GM23338 (cell line): ENCODE measurements around the gene KCTD10. TPM values are rescaled to one million over a fixed set of nuclear protein-coding genes. Genes with fewer than 3 reads are reported as not detected.

Source experiments
- ATAC-seq: fragments of 200-7000 bp; cut with Tn5 transposase; 3 replicates; pipeline ENCODE4 v1.9.1; 2020
- DNase-seq: peaks from one replicate; pipeline ENCODE4 v3.0.0-alpha.2; 2015; ENCODE audit warnings: low spot score
- H2AFZ ChIP-seq: fragments of 200-600 bp; sonication (generic); 2 replicates; pipeline ENCODE4 v1.8.0; 2016; ENCODE audit warnings: antibody characterized with exemption, mild to moderate bottlenecking, moderate library complexity
- H3F3A ChIP-seq: fragments of 200-600 bp; sonication (generic); replicated peaks from 2 replicates; pipeline ENCODE4 v1.8.0; 2017; ENCODE audit warnings: antibody characterized with exemption, mixed run types, low read depth
- H3K27ac ChIP-seq: fragments of 200-600 bp; sonication (generic); 2 replicates; pipeline ENCODE4 v1.6.1; 2016; ENCODE audit warnings: low read depth
- H3K27me3 ChIP-seq: fragments of 200-600 bp; sonication (generic); 2 replicates; pipeline ENCODE4 v1.8.0; 2016; ENCODE audit warnings: mild to moderate bottlenecking, mixed run types, moderate library complexity; ENCODE audit not compliant: insufficient read depth
- H3K36me3 ChIP-seq: fragments of 200-600 bp; sonication (generic); 2 replicates; pipeline ENCODE4 v1.8.0; 2016; ENCODE audit warnings: mild to moderate bottlenecking; ENCODE audit not compliant: insufficient read depth
- H3K4me1 ChIP-seq: fragments of 200-600 bp; sonication (generic); 2 replicates; pipeline ENCODE4 v1.8.0; 2016; ENCODE audit warnings: mild to moderate bottlenecking, moderate library complexity; ENCODE audit not compliant: insufficient read depth
- H3K4me2 ChIP-seq: fragments of 200-600 bp; sonication (generic); 2 replicates; pipeline ENCODE4 v1.7.1; 2017; ENCODE audit warnings: mixed run types
- H3K4me3 ChIP-seq: fragments of 200-600 bp; sonication (generic); 2 replicates; pipeline ENCODE4 v1.6.1; 2016; ENCODE audit warnings: mixed run types
- H3K79me2 ChIP-seq: fragments of 200-600 bp; sonication (generic); replicated peaks from 2 replicates; pipeline ENCODE4 v1.8.0; 2017; ENCODE audit warnings: mild to moderate bottlenecking; ENCODE audit not compliant: insufficient read depth
- H3K9me2 ChIP-seq: fragments of 200-600 bp; sonication (generic); 2 replicates; pipeline ENCODE4 v1.8.0; 2017; ENCODE audit not compliant: insufficient read depth
- H4K20me1 ChIP-seq: fragments of 200-600 bp; sonication (generic); replicated peaks from 2 replicates; pipeline ENCODE4 v1.8.0; 2017; ENCODE audit warnings: mild to moderate bottlenecking; ENCODE audit not compliant: insufficient read depth
- H3K27ac Mint-ChIP-seq: 2 replicates; pipeline ENCODE4 v1.8.0; 2020; ENCODE audit warnings: inconsistent platforms, mild to moderate bottlenecking, moderate library complexity, mixed read lengths
- H3K27me3 Mint-ChIP-seq: 3 replicates; pipeline ENCODE4 v1.8.0; 2022; ENCODE audit warnings: low read depth, mild to moderate bottlenecking, moderate library complexity, mixed read lengths, inconsistent platforms; ENCODE audit not compliant: insufficient read depth, poor library complexity
- H3K36me3 Mint-ChIP-seq: 3 replicates; pipeline ENCODE4 v1.8.0; 2021; ENCODE audit warnings: low read depth, mild to moderate bottlenecking, inconsistent platforms, moderate library complexity, mixed read lengths
- H3K4me1 Mint-ChIP-seq: 3 replicates; pipeline ENCODE4 v1.8.0; 2020; ENCODE audit warnings: mild to moderate bottlenecking, inconsistent platforms, mixed read lengths
- H3K4me3 Mint-ChIP-seq: 3 replicates; pipeline ENCODE4 v1.8.0; 2021; ENCODE audit warnings: moderate library complexity, mild to moderate bottlenecking, inconsistent platforms, mixed read lengths
- H3K9me3 Mint-ChIP-seq: 3 replicates; pipeline ENCODE4 v1.8.0; 2020; ENCODE audit warnings: moderate library complexity, mild to moderate bottlenecking, inconsistent platforms, mixed read lengths
- CREB1 ChIP-seq: fragments of 250-450 bp; sonication (Bioruptor Pico); IDR thresholded peaks from 2 replicates; pipeline ENCODE4 v1.5.0; 2020; ENCODE audit warnings: low read depth, mild to moderate bottlenecking, moderate library complexity
- EZH2 ChIP-seq: fragments of 200-600 bp; sonication (generic); IDR thresholded peaks from one replicate; pipeline ENCODE4 v1.8.0; 2017; ENCODE audit warnings: antibody characterized with exemption, mild to moderate bottlenecking, low read depth; ENCODE audit not compliant: unreplicated experiment
- EZH2phosphoT487 ChIP-seq: fragments of 200-600 bp; sonication (generic); IDR thresholded peaks from one replicate; pipeline ENCODE4 v1.8.1; 2018; ENCODE audit warnings: antibody characterized with exemption; ENCODE audit not compliant: unreplicated experiment
- JUNB ChIP-seq: IDR thresholded peaks from one replicate; pipeline ENCODE4 v1.6.1; 2016; ENCODE audit warnings: antibody characterized with exemption; ENCODE audit not compliant: unreplicated experiment
- NANOG ChIP-seq: IDR thresholded peaks from 2 replicates; pipeline ENCODE4 v1.6.1; 2016; ENCODE audit warnings: antibody characterized with exemption, borderline replicate concordance
- POLR2AphosphoS5 ChIP-seq: IDR thresholded peaks from 2 replicates; pipeline ENCODE4 v1.6.1; 2016; ENCODE audit warnings: antibody characterized with exemption, low read depth
- STAT1 ChIP-seq: IDR thresholded peaks from one replicate; pipeline ENCODE4 v1.6.1; 2016; ENCODE audit warnings: antibody characterized with exemption; ENCODE audit not compliant: unreplicated experiment
- ZNF114 ChIP-seq: fragments of 250-450 bp; sonication (Bioruptor Pico); IDR thresholded peaks from 2 replicates; pipeline ENCODE4 v1.5.0; 2020; ENCODE audit warnings: mild to moderate bottlenecking, moderate library complexity
- polyA plus RNA-seq: library from polyadenylated mRNA; unstranded; fragments of >200 nt; fragmentation: Nextera tagmentation; extraction: Ambion mirVana; gene quantifications from 2 replicates; pipeline ENCODE4 v1.2.1, GENCODE V29; 2016
- total RNA-seq: library from RNA; depleted of rRNA; stranded (reverse); fragments of >200 nt; shearing (Covaris generic); gene quantifications from 2 replicates; pipeline ENCODE4 v1.2.3, GENCODE V29; 2014
- TF ChIP-seq, protein P1 (sequence below), 2 experiments: fragments of 200-600 bp in 1 of 2; sonication (generic) in 1 of 2; conservative IDR thresholded peaks; 2 replicates each; pipeline versions ENCODE4 v1.5.1 to v1.6.1; 2016 to 2017; ENCODE audit warnings: antibody characterized with exemption in 2 of 2, low read depth in 2 of 2, mild to moderate bottlenecking in 2 of 2, moderate library complexity in 1 of 2
- TF ChIP-seq, protein P2 (sequence below): fragments of 250-450 bp; sonication (Bioruptor Pico); IDR thresholded peaks from 2 replicates; pipeline ENCODE4 v1.5.0; 2020; ENCODE audit warnings: mild to moderate bottlenecking, moderate library complexity
- TF ChIP-seq, protein P3 (sequence below): IDR thresholded peaks from 2 replicates; pipeline ENCODE4 v1.6.1; 2016; ENCODE audit warnings: antibody characterized with exemption

KCTD10 gene
- total and polyA plus RNA-seq, 2 experiments from 2014 or later: 15.8 to 45.2 TPM

DNA sequence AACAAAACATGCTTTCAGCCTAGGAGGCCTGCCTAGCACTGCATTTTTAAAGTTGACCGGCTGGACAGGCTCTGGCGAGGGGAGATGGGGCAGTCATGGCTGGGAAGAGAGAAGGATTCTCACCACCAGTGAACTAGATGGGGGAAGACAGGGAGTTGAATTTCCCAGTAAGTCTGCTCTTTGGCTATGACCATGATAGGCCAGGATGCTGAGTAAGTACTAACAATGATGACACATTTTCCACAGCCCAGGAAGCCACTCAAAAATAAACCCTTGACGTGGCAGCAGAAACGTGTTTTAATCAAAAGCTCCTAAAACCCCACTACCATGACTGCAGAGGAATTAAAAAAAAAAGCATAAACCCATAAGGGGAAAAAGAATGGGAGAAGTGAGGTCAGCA lies 19.0 kb downstream of the KCTD10 start:
- ATAC-seq: no peak; the same call in 1 of the 3 replicates
- no peak for DNase-seq
- 0 out of 2 replicates have a peak, but pooled peaks cover 11% of the 10 kb centered on the region for H3F3A ChIP-seq
- no peaks in the 10 kb centered on the region for H3K27me3 ChIP-seq
- peaks cover 11% of the 10 kb centered on the region for H3K27me3 Mint-ChIP-seq
- peak overlapping the region; percentile 94 for H3K27ac Mint-ChIP-seq
- peak overlapping the region; percentile 51 for H3K4me3 Mint-ChIP-seq
- H3K79me2 ChIP-seq: peaks cover 62% of the 10 kb centered on the region
- no peaks in the 10 kb centered on the region for H3K9me2 ChIP-seq
- H2AFZ ChIP-seq: no peak overlapping the region
- H3K4me3 ChIP-seq: peak overlapping the region; percentile 30
- H3K36me3 ChIP-seq: peaks cover 31% of the 10 kb centered on the region
- H3K4me1 Mint-ChIP-seq: peaks cover 60% of the 10 kb centered on the region
- H4K20me1 ChIP-seq: no peaks in the 10 kb centered on the region; the same call in 1 of the 2 replicates
- H3K9me3 Mint-ChIP-seq: no peaks in the 10 kb centered on the region
- peaks cover 58% of the 10 kb centered on the region for H3K4me1 ChIP-seq
- peak overlapping the region; percentile 37 for H3K4me2 ChIP-seq
- H3K27ac ChIP-seq: peak overlapping the region; percentile 96
- TF ChIP-seq POLR2AphosphoS5: no peak
- H3K36me3 Mint-ChIP-seq: peaks cover 56% of the 10 kb centered on the region

DNA sequence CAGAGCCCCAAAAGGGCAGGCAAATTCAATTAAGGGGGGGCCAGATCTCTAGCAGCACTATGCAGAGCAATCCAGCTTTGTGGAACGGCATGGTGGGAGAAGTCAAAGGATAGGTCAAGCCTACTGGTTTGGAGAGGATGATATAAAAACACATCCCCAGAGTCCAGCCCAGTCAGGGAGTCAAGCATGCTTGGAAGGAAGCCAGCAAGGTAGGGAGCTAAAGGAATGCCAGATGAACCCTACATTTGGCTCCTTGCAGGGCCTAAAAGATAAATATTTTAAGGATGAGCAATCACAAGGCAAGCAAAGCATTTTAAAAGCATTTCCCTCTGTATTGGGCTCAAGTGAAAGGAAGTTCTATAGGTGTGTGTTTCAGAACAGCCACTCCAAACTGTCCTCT lies 21.4 kb downstream of the KCTD10 start:
- Histone ChIP-seq H3K4me3 (no peak overlapping the region), H2AFZ (no peak overlapping the region), H3K9me2 (no peaks in the 10 kb centered on the region), H3K79me2 (peaks cover 38% of the 10 kb centered on the region), H4K20me1 (no peaks in the 10 kb centered on the region; the same call in none of the 2 replicates), H3K36me3 (peaks cover 40% of the 10 kb centered on the region), H3K27me3 (no peaks in the 10 kb centered on the region), H3K4me2 (no peak overlapping the region), H3K4me1 (peaks cover 34% of the 10 kb centered on the region), H3K27ac (no peak overlapping the region), H3F3A (0 out of 2 replicates have a peak, but pooled peaks cover 6% of the 10 kb centered on the region)
- H3K4me3 Mint-ChIP-seq: no peak overlapping the region
- H3K4me1 Mint-ChIP-seq: peaks cover 36% of the 10 kb centered on the region
- peaks cover 6% of the 10 kb centered on the region for H3K27me3 Mint-ChIP-seq
- H3K36me3 Mint-ChIP-seq: peaks cover 77% of the 10 kb centered on the region
- peak overlapping the region; percentile 71 for H3K27ac Mint-ChIP-seq
- ATAC-seq: no peak
- DNase-seq: no peak
- no peaks in the 10 kb centered on the region for H3K9me3 Mint-ChIP-seq
- TF ChIP-seq NANOG (no peak), JUNB (no peak), ZNF114 (no peak), STAT1 (no peak), POLR2AphosphoS5 (no peak), EZH2phosphoT487 (no peak), EZH2 (no peak), CREB1 (CRISPR knock-in tag) (no peak)
- TF ChIP-seq, protein P1, sequence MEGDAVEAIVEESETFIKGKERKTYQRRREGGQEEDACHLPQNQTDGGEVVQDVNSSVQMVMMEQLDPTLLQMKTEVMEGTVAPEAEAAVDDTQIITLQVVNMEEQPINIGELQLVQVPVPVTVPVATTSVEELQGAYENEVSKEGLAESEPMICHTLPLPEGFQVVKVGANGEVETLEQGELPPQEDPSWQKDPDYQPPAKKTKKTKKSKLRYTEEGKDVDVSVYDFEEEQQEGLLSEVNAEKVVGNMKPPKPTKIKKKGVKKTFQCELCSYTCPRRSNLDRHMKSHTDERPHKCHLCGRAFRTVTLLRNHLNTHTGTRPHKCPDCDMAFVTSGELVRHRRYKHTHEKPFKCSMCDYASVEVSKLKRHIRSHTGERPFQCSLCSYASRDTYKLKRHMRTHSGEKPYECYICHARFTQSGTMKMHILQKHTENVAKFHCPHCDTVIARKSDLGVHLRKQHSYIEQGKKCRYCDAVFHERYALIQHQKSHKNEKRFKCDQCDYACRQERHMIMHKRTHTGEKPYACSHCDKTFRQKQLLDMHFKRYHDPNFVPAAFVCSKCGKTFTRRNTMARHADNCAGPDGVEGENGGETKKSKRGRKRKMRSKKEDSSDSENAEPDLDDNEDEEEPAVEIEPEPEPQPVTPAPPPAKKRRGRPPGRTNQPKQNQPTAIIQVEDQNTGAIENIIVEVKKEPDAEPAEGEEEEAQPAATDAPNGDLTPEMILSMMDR (conservative IDR thresholded peaks at IDR 0.05; ENCODE audit: low read depth in 2 of 2): no peak
- TF ChIP-seq, protein P2, sequence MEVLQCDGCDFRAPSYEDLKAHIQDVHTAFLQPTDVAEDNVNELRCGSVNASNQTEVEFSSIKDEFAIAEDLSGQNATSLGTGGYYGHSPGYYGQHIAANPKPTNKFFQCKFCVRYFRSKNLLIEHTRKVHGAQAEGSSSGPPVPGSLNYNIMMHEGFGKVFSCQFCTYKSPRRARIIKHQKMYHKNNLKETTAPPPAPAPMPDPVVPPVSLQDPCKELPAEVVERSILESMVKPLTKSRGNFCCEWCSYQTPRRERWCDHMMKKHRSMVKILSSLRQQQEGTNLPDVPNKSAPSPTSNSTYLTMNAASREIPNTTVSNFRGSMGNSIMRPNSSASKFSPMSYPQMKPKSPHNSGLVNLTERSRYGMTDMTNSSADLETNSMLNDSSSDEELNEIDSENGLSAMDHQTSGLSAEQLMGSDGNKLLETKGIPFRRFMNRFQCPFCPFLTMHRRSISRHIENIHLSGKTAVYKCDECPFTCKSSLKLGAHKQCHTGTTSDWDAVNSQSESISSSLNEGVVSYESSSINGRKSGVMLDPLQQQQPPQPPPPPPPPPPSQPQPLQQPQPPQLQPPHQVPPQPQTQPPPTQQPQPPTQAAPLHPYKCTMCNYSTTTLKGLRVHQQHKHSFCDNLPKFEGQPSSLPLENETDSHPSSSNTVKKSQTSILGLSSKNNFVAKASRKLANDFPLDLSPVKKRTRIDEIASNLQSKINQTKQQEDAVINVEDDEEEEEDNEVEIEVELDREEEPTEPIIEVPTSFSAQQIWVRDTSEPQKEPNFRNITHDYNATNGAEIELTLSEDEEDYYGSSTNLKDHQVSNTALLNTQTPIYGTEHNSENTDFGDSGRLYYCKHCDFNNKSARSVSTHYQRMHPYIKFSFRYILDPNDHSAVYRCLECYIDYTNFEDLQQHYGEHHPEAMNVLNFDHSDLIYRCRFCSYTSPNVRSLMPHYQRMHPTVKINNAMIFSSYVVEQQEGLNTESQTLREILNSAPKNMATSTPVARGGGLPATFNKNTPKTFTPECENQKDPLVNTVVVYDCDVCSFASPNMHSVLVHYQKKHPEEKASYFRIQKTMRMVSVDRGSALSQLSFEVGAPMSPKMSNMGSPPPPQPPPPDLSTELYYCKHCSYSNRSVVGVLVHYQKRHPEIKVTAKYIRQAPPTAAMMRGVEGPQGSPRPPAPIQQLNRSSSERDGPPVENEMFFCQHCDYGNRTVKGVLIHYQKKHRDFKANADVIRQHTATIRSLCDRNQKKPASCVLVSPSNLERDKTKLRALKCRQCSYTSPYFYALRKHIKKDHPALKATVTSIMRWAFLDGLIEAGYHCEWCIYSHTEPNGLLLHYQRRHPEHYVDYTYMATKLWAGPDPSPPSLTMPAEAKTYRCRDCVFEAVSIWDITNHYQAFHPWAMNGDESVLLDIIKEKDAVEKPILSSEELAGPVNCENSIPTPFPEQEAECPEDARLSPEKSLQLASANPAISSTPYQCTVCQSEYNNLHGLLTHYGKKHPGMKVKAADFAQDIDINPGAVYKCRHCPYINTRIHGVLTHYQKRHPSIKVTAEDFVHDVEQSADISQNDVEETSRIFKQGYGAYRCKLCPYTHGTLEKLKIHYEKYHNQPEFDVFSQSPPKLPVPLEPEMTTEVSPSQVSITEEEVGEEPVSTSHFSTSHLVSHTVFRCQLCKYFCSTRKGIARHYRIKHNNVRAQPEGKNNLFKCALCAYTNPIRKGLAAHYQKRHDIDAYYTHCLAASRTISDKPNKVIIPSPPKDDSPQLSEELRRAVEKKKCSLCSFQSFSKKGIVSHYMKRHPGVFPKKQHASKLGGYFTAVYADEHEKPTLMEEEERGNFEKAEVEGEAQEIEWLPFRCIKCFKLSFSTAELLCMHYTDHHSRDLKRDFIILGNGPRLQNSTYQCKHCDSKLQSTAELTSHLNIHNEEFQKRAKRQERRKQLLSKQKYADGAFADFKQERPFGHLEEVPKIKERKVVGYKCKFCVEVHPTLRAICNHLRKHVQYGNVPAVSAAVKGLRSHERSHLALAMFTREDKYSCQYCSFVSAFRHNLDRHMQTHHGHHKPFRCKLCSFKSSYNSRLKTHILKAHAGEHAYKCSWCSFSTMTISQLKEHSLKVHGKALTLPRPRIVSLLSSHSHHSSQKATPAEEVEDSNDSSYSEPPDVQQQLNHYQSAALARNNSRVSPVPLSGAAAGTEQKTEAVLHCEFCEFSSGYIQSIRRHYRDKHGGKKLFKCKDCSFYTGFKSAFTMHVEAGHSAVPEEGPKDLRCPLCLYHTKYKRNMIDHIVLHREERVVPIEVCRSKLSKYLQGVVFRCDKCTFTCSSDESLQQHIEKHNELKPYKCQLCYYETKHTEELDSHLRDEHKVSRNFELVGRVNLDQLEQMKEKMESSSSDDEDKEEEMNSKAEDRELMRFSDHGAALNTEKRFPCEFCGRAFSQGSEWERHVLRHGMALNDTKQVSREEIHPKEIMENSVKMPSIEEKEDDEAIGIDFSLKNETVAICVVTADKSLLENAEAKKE (CRISPR knock-in tag): no peak
- TF ChIP-seq, protein P3, sequence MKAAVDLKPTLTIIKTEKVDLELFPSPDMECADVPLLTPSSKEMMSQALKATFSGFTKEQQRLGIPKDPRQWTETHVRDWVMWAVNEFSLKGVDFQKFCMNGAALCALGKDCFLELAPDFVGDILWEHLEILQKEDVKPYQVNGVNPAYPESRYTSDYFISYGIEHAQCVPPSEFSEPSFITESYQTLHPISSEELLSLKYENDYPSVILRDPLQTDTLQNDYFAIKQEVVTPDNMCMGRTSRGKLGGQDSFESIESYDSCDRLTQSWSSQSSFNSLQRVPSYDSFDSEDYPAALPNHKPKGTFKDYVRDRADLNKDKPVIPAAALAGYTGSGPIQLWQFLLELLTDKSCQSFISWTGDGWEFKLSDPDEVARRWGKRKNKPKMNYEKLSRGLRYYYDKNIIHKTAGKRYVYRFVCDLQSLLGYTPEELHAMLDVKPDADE: no peak
